ENCODE results near the gene RAB14. TPM values are rescaled to one million over a fixed set of nuclear protein-coding genes. Genes with fewer than 3 reads are reported as not detected.

The RAB14 gene
- total and polyA plus RNA-seq, 4 donors, result 26.3 to 108 (median 55.9) TPM

DNA sequence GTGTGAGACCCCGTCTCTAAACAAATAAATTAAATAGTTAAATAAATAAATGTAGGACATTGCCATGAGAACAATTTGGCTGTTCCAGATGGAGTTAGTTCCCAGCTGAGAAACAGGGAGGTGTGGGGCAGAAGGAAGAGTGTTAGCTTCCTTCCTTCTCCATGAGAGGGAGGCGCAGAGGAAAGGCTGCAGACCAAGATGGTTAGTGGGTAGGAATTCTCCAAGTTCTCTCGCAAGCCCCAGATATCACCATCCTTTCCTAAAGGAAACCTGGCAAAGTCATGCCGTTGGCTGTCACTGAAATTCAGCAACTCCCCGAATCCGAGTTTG lies 33.1 kb upstream of the RAB14 start:
- ATAC-seq (ENCODE audit: insufficient read depth, low FRiP score) (no peak), DNase-seq (no peak)
- Histone ChIP-seq H3K9me3 (ENCODE audit: control insufficient read depth in 4 of 4, insufficient read depth in 3 of 4, low read length in 3 of 4) (no peaks in the 10 kb centered on the region), H3K27me3 (ENCODE audit: control insufficient read depth in 3 of 3, insufficient read depth in 3 of 3, low read length in 2 of 3) (no peaks in the 10 kb centered on the region), H3K4me3 (no peak overlapping the region), H3K9ac (ENCODE audit: insufficient read depth in 1 of 2, low read length in 2 of 2) (no peak overlapping the region), H3K27ac (ENCODE audit: low read depth in 1 of 2, low read length in 1 of 2) (no peak overlapping the region), H3K36me3 (ENCODE audit: control insufficient read depth in 4 of 4, insufficient read depth in 4 of 4, low read length in 4 of 4) (no peaks in the 10 kb centered on the region), H3K4me1 (ENCODE audit: control insufficient read depth in 5 of 5, insufficient read depth in 5 of 5, low read length in 5 of 5) (peaks cover 0 to 2% (median 0%) of the 10 kb centered on the region in 5 donors)
- 65 to 86% methylated on average over 6 of the region's 6 CpGs for WGBS, 2 donors
- TF ChIP-seq, protein P1, sequence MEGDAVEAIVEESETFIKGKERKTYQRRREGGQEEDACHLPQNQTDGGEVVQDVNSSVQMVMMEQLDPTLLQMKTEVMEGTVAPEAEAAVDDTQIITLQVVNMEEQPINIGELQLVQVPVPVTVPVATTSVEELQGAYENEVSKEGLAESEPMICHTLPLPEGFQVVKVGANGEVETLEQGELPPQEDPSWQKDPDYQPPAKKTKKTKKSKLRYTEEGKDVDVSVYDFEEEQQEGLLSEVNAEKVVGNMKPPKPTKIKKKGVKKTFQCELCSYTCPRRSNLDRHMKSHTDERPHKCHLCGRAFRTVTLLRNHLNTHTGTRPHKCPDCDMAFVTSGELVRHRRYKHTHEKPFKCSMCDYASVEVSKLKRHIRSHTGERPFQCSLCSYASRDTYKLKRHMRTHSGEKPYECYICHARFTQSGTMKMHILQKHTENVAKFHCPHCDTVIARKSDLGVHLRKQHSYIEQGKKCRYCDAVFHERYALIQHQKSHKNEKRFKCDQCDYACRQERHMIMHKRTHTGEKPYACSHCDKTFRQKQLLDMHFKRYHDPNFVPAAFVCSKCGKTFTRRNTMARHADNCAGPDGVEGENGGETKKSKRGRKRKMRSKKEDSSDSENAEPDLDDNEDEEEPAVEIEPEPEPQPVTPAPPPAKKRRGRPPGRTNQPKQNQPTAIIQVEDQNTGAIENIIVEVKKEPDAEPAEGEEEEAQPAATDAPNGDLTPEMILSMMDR (IDR thresholded peaks at IDR 0.05; ENCODE audit: control extremely low read depth, extremely low read depth), result no peak

- WGBS, 2 donors, result 62 to 81% methylated on average over 11 of the region's 11 CpGs
- no peak for DNase-seq
- Histone ChIP-seq H3K27ac (ENCODE audit: low read depth in 1 of 2, low read length in 1 of 2) (no peak overlapping the region), H3K9ac (ENCODE audit: insufficient read depth in 1 of 2, low read length in 2 of 2) (no peak overlapping the region), H3K4me3 (no peak overlapping the region), H3K27me3 (ENCODE audit: control insufficient read depth in 3 of 3, insufficient read depth in 3 of 3, low read length in 2 of 3) (no peaks in the 10 kb centered on the region), H3K4me1 (ENCODE audit: control insufficient read depth in 5 of 5, insufficient read depth in 5 of 5, low read length in 5 of 5) (peaks cover 0 to 2% (median 0%) of the 10 kb centered on the region in 5 donors), H3K9me3 (ENCODE audit: control insufficient read depth in 4 of 4, insufficient read depth in 3 of 4, low read length in 3 of 4) (no peaks in the 10 kb centered on the region), H3K36me3 (ENCODE audit: control insufficient read depth in 4 of 4, insufficient read depth in 4 of 4, low read length in 4 of 4) (no peaks in the 10 kb centered on the region)
- no peak for ATAC-seq (ENCODE audit: insufficient read depth, low FRiP score)
- TF ChIP-seq, protein P1 (IDR thresholded peaks at IDR 0.05; ENCODE audit: control extremely low read depth, extremely low read depth), result no peak
Observed at GRCh38 chr9:121233906-121234831, 32.5 kb upstream of the RAB14 start.

- DNase-seq, result no peak
- ATAC-seq (ENCODE audit: insufficient read depth, low FRiP score), result no peak
- WGBS, 2 donors, result 94 to 97% methylated on average over 4 of the region's 4 CpGs
- Histone ChIP-seq H3K36me3 (ENCODE audit: control insufficient read depth in 4 of 4, insufficient read depth in 4 of 4, low read length in 4 of 4) (no peaks in the 10 kb centered on the region), H3K9me3 (ENCODE audit: control insufficient read depth in 4 of 4, insufficient read depth in 3 of 4, low read length in 3 of 4) (no peaks in the 10 kb centered on the region), H3K27ac (ENCODE audit: low read depth in 1 of 2, low read length in 1 of 2) (no peak overlapping the region), H3K4me3 (no peak overlapping the region), H3K27me3 (ENCODE audit: control insufficient read depth in 3 of 3, insufficient read depth in 3 of 3, low read length in 2 of 3) (no peaks in the 10 kb centered on the region), H3K4me1 (ENCODE audit: control insufficient read depth in 5 of 5, insufficient read depth in 5 of 5, low read length in 5 of 5) (peaks cover 0 to 2% (median 0%) of the 10 kb centered on the region in 5 donors), H3K9ac (ENCODE audit: insufficient read depth in 1 of 2, low read length in 2 of 2) (no peak overlapping the region)
- TF ChIP-seq, protein P1 (IDR thresholded peaks at IDR 0.05; ENCODE audit: control extremely low read depth, extremely low read depth), result no peak
Observed at GRCh38 chr9:121232251-121232650, 30.6 kb upstream of the RAB14 start.
